GM18907 (cell line): ENCODE measurements around the gene ATP9B.

Source experiments
- ATAC-seq: cut with Tn5 transposase; IDR thresholded peaks from one replicate; pipeline ENCODE4 v1.9.1; 2021; ENCODE audit warnings: mild to moderate bottlenecking, moderate library complexity; ENCODE audit not compliant: unreplicated experiment

Gene ATP9B

GRCh38 chr18:79405019-79405780 lies 336.0 kb downstream of the ATP9B start:
- no peak for ATAC-seq

- peak; percentile 74 for ATAC-seq
These were observed 336.8 kb downstream of the ATP9B start for GRCh38 chr18:79405781-79406575.

GRCh38 chr18:79406708-79407107 lies 337.5 kb downstream of the ATP9B start:
- ATAC-seq = no peak

- no peak for ATAC-seq
These were observed 340.1 kb downstream of the ATP9B start for GRCh38 chr18:79409313-79409712.

- no peak for ATAC-seq
These were observed 341.0 kb downstream of the ATP9B start for GRCh38 chr18:79410171-79410641.

- no peak for ATAC-seq
These were observed 341.8 kb downstream of the ATP9B start for GRCh38 chr18:79410731-79411613.

GRCh38 chr18:79411614-79412526 lies 342.7 kb downstream of the ATP9B start:
- ATAC-seq = no peak

- no peak for ATAC-seq
These were observed 343.8 kb downstream of the ATP9B start for GRCh38 chr18:79413025-79413424.

- no peak for ATAC-seq
These were observed 344.2 kb downstream of the ATP9B start for GRCh38 chr18:79413426-79413825.

- ATAC-seq = no peak
These were observed 344.7 kb downstream of the ATP9B start for GRCh38 chr18:79413901-79414300.

- no peak for ATAC-seq
These were observed 347.0 kb downstream of the ATP9B start for GRCh38 chr18:79416022-79416676.

GRCh38 chr18:79416677-79417052 lies 347.5 kb downstream of the ATP9B start:
- no peak for ATAC-seq

GRCh38 chr18:79418236-79418635 lies 349.0 kb downstream of the ATP9B start:
- no peak for ATAC-seq

- ATAC-seq = no peak
These were observed 349.4 kb downstream of the ATP9B start for GRCh38 chr18:79418642-79419041.

- ATAC-seq = no peak
These were observed 351.0 kb downstream of the ATP9B start for GRCh38 chr18:79420033-79420745.

GRCh38 chr18:79421275-79421857 lies 352.2 kb downstream of the ATP9B start:
- ATAC-seq = no peak

- peak; percentile 46 for ATAC-seq
These were observed 353.0 kb downstream of the ATP9B start for GRCh38 chr18:79422022-79422782.

GRCh38 chr18:79422783-79423165 lies 353.6 kb downstream of the ATP9B start:
- ATAC-seq = no peak
